Calu3 (cell line): ENCODE results near the gene NPBWR2. TPM values are rescaled to one million over a fixed set of nuclear protein-coding genes. Genes with fewer than 3 reads are reported as not detected.

Experiments
- BruUV-seq: library from RNA; stranded (reverse); fragments of 400-500 nt; replicated peaks from 2 replicates; lab custom pipeline; 2021; lab: Mats Ljungman, UMichigan
- CTCF ChIA-PET: fragments of 300-600 bp; sonication (Branson Sonifier 250); formaldehyde crosslinking; loops from one replicate; lab custom pipeline; 2022; ENCODE audit warnings: antibody characterized with exemption; lab: Charles Lee
- DNase-seq: peaks from one replicate; pipeline ENCODE4 v3.0.0; 2022
- H3K27ac Mint-ChIP-seq: one replicate; pipeline ENCODE4 v1.8.0; 2022; ENCODE audit warnings: mixed read lengths; ENCODE audit not compliant: unreplicated experiment
- H3K27me3 Mint-ChIP-seq: one replicate; pipeline ENCODE4 v1.8.0; 2022; ENCODE audit warnings: mixed read lengths; ENCODE audit not compliant: unreplicated experiment
- H3K36me3 Mint-ChIP-seq: one replicate; pipeline ENCODE4 v1.8.0; 2022; ENCODE audit warnings: mild to moderate bottlenecking, moderate library complexity, mixed read lengths; ENCODE audit not compliant: insufficient read depth, unreplicated experiment
- H3K4me1 Mint-ChIP-seq: one replicate; pipeline ENCODE4 v1.8.0; 2022; ENCODE audit warnings: mild to moderate bottlenecking, low read depth, mixed read lengths; ENCODE audit not compliant: unreplicated experiment
- H3K4me3 Mint-ChIP-seq: one replicate; pipeline ENCODE4 v1.8.0; 2022; ENCODE audit warnings: mild to moderate bottlenecking, low read depth, moderate library complexity, mixed read lengths; ENCODE audit not compliant: unreplicated experiment
- H3K9me3 Mint-ChIP-seq: one replicate; pipeline ENCODE4 v1.8.0; 2022; ENCODE audit warnings: low read depth, mixed read lengths; ENCODE audit not compliant: unreplicated experiment
- CTCF ChIP-seq: fragments of 200-600 bp; IDR thresholded peaks from one replicate; pipeline ENCODE4 v1.8.0; 2022; ENCODE audit warnings: antibody characterized with exemption; ENCODE audit not compliant: unreplicated experiment
- intact Hi-C: fragments of 100-400 bp; cut with micrococcal nuclease; formaldehyde crosslinking; loops from one replicate; pipeline ENCODE4 v1.10.0; 2022; ENCODE audit not compliant: unreplicated experiment
- total RNA-seq: library from RNA; stranded (reverse); gene quantifications from 2 replicates; pipeline ENCODE4 v1.2.3, GENCODE V29; 2022

The NPBWR2 gene
- total RNA-seq, 1 experiment from 2014 or later: not detected

GRCh38 chr20:64071341-64072332 lies 35.7 kb downstream of the NPBWR2 start:
- no peak for TF ChIP-seq CTCF
- Mint-ChIP-seq H3K4me3 (no peak overlapping the region), H3K27me3 (no peaks in the 10 kb centered on the region), H3K4me1 (peaks cover 9% of the 10 kb centered on the region), H3K9me3 (no peaks in the 10 kb centered on the region), H3K27ac (peak overlapping the region; percentile 12), H3K36me3 (peaks cover 20% of the 10 kb centered on the region)
- no TSS peak for BruUV-seq
- DNase-seq: no peak
- CTCF ChIA-PET: interaction anchor here (0.7 to 1.1 kb wide), 3 partner anchors 11 to 650 kb away, joined by 3 to 4 read pairs (median 4); no protein-coding TSS in a partner anchor
- intact Hi-C loops: no loop called here

GRCh38 chr20:64070244-64070993 lies 36.9 kb downstream of the NPBWR2 start:
- BruUV-seq: no TSS peak
- CTCF ChIA-PET: interaction anchor here (0.5 to 1.8 kb wide), 6 partner anchors 9 to 43 kb away, joined by 4 to 9 read pairs (median 5); partner anchors contain the start of genes OPRL1 and RGS19

GRCh38 chr20:64069614-64070243 lies 37.6 kb downstream of the NPBWR2 start:
- DNase-seq: peak; percentile 84
- Mint-ChIP-seq H3K4me3 (no peak overlapping the region), H3K27ac (no peak overlapping the region), H3K9me3 (no peaks in the 10 kb centered on the region), H3K27me3 (no peaks in the 10 kb centered on the region), H3K36me3 (peaks cover 34% of the 10 kb centered on the region), H3K4me1 (peaks cover 27% of the 10 kb centered on the region)
- intact Hi-C loops: no loop called here
- peak; percentile 96 for TF ChIP-seq CTCF
- no TSS peak for BruUV-seq
- CTCF ChIA-PET: interaction anchor here (0.5 to 1.8 kb wide), 6 partner anchors 10 to 50 kb away, joined by 4 to 9 read pairs (median 5); partner anchors contain the start of genes OPRL1 and RGS19

More at GRCh38 chr20:64070244-64070993, 36.9 kb downstream of the NPBWR2 start:
- no peak for DNase-seq
- intact Hi-C loops: no loop called here
- no peak for TF ChIP-seq CTCF
- Mint-ChIP-seq H3K27me3 (no peaks in the 10 kb centered on the region), H3K4me3 (no peak overlapping the region), H3K27ac (no peak overlapping the region), H3K9me3 (no peaks in the 10 kb centered on the region), H3K4me1 (peaks cover 20% of the 10 kb centered on the region), H3K36me3 (peaks cover 28% of the 10 kb centered on the region)

- TF ChIP-seq CTCF: no peak
- BruUV-seq: no TSS peak
- DNase-seq: no peak
- Mint-ChIP-seq H3K27ac (no peak overlapping the region), H3K36me3 (peaks cover 37% of the 10 kb centered on the region), H3K9me3 (no peaks in the 10 kb centered on the region), H3K4me1 (peaks cover 32% of the 10 kb centered on the region), H3K27me3 (no peaks in the 10 kb centered on the region), H3K4me3 (no peak overlapping the region)
- intact Hi-C loops: no loop called here
- CTCF ChIA-PET: interaction anchor here (0.6 to 1.8 kb wide), 6 partner anchors 10 to 72 kb away, joined by 4 to 9 read pairs (median 5); partner anchors contain the start of genes OPRL1 and RGS19
Observed at GRCh38 chr20:64069209-64069613, 38.2 kb downstream of the NPBWR2 start.
